Keratinocyte (primary cell): ENCODE measurements around the gene DTNBP1.

Experiments
- EZH2 ChIP-seq: IDR thresholded peaks from one replicate; pipeline ENCODE4 v1.6.1; 2012; ENCODE audit warnings: inconsistent platforms, mild to moderate bottlenecking, low read length, moderate library complexity
- TF ChIP-seq, protein P1 (sequence below), 3 experiments: IDR thresholded peaks in 1 of 3; conservative IDR thresholded peaks in 1 of 3; optimal IDR thresholded peaks in 1 of 3; 2 replicates in 2 of 3; 3 replicates in 1 of 3; pipeline versions ENCODE3 to v1.5.1; 2011; ENCODE audit warnings: low read length in 3 of 3, mild to moderate bottlenecking in 3 of 3, moderate library complexity in 2 of 3, control low read depth in 1 of 3, inconsistent platforms in 1 of 3; ENCODE audit not compliant: insufficient read depth in 2 of 3; ENCODE audit errors: extremely low read depth in 1 of 3

DNA sequence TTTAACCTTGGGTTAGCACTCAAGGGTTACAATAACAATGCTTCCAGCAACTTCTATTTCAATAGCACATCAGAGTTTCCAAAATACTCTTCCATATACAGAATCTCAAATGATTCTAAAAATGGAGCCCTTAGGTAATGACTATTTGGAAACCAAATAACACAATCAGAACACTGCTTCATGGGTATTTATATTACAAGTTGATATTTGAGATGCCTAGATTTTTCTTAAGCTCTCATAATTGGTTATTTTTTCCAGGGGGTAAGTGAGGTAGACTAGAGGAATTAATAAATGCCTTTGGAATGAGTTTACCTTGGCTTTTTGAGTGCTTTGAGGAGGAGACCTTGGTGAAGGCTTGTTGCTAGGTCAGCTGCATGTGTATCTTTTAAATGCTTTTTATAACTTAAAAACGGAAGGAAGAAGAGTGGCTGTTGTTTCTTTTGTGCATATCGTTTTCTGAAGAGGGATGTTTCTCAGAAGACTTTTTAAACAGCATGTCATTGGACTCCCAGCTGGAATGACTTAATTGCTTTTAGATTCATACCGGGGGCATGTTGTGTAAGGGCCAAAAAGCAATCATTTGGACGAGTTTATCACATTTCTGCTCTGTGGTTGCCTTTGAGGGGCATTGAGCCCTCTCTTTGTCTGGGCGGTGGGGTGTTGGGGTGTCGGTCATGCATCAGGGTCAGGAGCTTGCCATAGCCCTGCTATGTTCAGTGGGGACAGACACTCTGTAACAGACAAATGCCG is 186.0 kb downstream of the DTNBP1 start:
- TF ChIP-seq, protein P1, sequence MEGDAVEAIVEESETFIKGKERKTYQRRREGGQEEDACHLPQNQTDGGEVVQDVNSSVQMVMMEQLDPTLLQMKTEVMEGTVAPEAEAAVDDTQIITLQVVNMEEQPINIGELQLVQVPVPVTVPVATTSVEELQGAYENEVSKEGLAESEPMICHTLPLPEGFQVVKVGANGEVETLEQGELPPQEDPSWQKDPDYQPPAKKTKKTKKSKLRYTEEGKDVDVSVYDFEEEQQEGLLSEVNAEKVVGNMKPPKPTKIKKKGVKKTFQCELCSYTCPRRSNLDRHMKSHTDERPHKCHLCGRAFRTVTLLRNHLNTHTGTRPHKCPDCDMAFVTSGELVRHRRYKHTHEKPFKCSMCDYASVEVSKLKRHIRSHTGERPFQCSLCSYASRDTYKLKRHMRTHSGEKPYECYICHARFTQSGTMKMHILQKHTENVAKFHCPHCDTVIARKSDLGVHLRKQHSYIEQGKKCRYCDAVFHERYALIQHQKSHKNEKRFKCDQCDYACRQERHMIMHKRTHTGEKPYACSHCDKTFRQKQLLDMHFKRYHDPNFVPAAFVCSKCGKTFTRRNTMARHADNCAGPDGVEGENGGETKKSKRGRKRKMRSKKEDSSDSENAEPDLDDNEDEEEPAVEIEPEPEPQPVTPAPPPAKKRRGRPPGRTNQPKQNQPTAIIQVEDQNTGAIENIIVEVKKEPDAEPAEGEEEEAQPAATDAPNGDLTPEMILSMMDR (optimal IDR thresholded peaks at IDR 0.05 in 1 of 3, IDR thresholded peaks at IDR 0.05 in 1 of 3, conservative IDR thresholded peaks at IDR 0.05 in 1 of 3; ENCODE audit: extremely low read depth in 1 of 3, insufficient read depth in 2 of 3, low read length in 3 of 3), result no peak
- TF ChIP-seq EZH2, result no peak
